GM19035 (cell line): ENCODE data around the gene SULF2.

Source experiments
- ATAC-seq: cut with Tn5 transposase; IDR thresholded peaks from one replicate; pipeline ENCODE4 v1.9.1; 2021; ENCODE audit not compliant: unreplicated experiment

Gene SULF2

DNA sequence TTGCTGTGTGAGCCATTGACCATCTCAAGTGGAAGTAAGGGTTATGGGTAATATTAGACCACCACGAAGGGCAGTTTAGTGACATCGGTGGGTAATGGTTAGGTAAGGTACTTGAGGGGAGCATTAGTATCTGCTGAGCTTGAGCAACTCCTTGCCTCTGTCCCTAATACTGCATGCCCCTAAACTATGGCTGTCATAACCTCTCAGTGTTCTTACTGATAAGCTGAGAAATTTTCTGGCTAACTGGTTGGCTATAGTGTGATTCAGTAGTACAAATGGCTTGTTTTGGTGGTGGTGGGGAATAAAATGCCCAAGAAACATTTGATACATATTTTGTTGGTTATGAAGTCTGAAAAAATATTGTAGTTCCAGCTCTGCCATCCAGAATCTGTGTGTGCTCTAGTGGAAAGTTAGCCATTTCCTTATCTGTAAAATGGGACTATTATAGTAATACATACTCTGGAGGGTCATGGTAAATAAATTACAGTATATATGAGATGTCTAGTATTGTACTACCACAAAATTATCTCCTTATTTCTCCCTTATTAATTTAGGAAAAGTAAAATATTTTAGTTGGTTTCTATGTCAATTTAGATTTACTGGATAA lies 170.5 kb downstream of the SULF2 start:
- ATAC-seq: no peak

DNA sequence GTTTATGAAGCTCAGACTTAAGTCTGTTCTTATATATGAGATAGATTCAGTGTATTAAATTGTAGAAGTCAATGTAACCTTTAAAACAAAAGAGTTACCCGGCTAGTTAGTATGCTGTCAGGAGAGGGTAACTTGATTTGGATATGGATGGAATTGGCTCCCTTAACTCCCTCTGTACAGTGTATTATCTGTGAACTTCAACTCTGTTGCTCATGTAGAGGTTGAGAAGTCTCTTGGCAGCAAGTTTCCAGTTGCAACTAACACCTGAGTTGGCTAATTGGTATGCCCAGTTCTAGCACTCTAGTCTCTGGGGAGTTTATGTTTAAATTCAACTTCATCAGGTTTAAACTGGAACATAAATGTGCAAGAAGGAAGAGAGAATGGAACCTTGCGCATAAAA lies 172.6 kb downstream of the SULF2 start:
- ATAC-seq: no peak

DNA sequence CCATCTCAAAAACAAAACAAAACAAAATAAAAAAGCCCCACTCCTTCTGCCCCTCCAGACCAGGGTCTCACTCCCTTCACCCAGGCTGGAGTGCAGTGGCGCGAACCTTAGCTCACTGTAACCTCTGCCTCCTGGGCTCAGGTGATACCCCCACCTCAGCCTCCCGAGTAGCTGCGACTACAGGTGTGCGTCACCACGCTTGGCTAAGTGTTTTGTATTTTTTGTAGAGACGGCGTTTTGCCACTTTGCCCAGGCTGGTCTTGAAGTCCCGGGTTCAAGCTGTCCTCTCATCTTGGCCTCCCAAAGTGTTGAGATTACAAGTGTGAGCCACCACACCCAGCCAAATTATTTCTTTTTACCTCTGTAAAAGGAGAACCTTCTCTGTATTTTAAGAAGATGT lies 173.5 kb downstream of the SULF2 start:
- ATAC-seq: no peak

DNA sequence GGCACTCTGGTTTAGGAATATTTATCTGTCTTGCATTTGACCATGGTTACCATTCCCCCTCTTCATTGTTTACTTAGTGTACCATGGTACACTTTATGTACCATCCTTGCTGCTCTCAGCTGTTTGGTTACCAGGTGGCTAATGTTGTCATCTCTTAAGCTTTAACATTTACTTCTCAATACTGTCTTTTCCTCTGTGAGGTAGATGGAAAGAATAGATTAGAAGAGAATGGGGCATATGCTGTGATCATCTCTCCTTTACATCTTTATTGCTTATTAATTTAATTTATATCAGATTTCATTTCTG lies 174.4 kb downstream of the SULF2 start:
- ATAC-seq: no peak

DNA sequence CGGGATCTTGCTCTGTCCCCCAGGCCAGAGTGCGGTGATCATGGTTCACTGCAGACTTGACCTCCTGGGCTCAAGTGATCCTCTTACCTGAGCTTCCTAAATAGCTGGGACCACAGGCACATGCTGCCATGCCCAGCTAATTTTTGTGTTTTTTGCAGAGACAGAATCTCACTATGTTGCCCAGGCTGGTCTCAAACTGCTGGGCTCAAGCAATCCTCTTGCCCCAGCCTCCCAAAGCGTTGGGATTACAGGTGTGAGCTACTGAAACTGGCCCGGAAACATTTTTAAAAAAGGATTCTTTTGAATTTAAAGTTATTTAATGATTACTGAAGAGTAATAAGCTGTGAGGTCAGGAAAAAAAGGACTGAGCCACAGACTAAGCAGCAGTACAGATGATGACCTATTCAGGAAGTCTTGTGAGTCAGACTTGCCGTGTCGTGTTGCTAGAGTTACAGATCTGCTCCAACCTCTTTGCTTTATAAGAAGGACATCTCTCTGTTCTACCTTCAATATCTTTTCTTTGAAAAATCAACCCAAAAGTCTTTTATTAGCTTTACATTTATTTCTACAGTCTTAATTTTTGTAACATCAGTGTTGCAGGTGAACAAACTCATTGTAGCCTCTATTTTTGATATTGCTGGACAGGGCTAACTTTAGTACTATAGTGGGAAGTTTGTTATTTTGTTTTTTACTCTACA lies 174.9 kb downstream of the SULF2 start:
- ATAC-seq: no peak

DNA sequence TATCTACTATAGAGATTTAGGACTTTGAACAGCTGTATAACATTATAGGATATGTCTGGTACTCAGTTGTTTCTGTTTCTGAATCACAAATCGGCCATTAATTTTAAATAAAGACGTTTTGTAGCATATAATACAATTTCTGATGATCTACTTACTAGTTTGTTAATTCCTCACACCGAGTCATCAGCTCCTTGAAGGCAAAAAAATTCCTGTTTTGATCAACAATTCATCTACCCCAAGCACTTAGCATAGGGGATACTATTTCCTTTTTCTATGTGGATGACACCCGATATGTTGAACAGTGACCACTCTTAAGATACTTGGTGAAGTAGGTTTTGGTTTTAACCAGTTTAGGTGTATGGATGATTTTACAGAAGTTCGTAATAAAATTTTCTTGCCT lies 176.3 kb downstream of the SULF2 start:
- no peak for ATAC-seq
